SH-SY5Y (cell line): ENCODE data around the gene GPR137.
A peak's percentile ranks its signal among the peaks of the same experiment; 100 is the strongest.

Experiments
- GATA2 ChIP-seq: IDR thresholded peaks from 2 replicates; pipeline ENCODE4 v1.6.1; 2011; ENCODE audit warnings: mild to moderate bottlenecking, low read depth, low read length
- GATA3 ChIP-seq: IDR thresholded peaks from 2 replicates; pipeline ENCODE4 v1.6.1; 2011; ENCODE audit warnings: low read depth, mild to moderate bottlenecking, low read length, moderate library complexity

DNA sequence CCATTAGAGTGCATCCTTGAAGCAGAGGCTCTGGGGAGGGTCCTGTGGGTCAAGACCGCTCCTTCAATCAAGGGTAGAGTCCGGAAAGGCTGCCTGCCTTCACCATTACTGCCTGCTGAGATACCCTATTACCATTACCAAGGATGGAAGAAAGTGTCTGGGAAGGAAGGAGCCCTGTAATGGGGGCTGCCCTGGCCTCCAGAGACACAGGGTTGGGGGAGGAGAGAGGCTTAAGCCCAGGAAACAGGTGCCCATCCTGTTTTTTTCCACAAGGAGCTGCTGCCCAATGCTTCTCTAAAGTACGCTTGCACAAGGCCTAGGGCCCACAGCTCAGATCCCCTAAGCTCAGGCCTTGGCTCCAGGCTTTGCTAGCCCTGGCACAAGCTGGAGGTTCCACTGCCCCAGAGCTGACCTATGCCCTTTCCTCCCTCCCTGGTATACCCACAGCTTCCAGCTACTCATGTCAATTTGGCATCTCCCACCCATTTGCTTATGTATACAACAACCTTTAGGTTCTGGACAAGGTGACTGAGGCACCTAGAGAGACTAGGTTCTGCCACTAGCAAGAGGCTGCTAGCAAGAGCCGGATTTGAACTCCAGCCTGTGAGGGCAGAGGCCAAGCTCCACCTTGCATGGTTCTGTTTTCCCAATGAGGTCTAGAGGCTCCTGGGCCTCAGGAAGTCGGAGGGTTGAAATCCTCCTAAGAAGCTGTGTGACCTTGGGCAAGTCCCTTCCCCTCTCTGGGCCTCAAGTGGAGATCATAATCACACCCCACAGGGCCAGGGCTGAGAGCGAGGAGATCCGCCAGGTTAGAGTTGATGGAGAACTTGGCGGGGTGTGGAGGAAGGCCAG is 35.9 kb upstream of the GPR137 start:
- TF ChIP-seq GATA2 (peak; percentile 36; the same call in 1 of the 2 replicates), GATA3 (no peak)
